ENCODE data around the gene CX3CR1. TPM values are rescaled to one million over a fixed set of nuclear protein-coding genes. Genes with fewer than 3 reads are reported as not detected.
A peak's percentile ranks its signal among the peaks of the same experiment; 100 is the strongest.

The CX3CR1 gene
- total RNA-seq, 4 donors from 2014 or later: 1.1 to 7.6 (median 2.1) TPM; not detected in 1

DNA sequence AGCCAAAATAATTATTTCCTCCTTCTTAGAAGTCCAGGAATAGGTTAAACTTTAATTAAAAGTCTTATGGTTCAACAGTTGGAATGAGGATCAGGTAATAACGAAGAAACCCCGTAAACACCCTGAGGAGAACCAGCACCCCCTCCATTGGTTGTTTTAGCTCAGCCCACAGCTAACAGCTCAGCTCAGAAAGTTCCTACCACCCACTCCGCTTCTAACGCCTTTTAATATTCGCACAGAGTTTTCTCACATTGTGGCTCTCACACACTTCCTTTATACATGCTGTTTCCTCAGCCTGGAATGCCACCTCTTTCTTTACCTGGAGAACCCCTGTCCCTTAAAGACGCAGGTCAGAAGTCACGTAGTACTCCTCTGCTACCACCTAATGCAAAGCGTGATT lies 17.0 kb downstream of the CX3CR1 start:
- Histone ChIP-seq H3K4me1 (no peaks in the 10 kb centered on the region), H3K27ac (no peak overlapping the region), H3K4me3 (no peak overlapping the region), H3K27me3 (no peaks in the 10 kb centered on the region), H3K36me3 (no peaks in the 10 kb centered on the region), H3K9me3 (no peaks in the 10 kb centered on the region)
- intact Hi-C loops (cut with DNase I; ENCODE audit: low total_unique reads): no loop called here
- no peak for DNase-seq
- TF ChIP-seq, protein P1, sequence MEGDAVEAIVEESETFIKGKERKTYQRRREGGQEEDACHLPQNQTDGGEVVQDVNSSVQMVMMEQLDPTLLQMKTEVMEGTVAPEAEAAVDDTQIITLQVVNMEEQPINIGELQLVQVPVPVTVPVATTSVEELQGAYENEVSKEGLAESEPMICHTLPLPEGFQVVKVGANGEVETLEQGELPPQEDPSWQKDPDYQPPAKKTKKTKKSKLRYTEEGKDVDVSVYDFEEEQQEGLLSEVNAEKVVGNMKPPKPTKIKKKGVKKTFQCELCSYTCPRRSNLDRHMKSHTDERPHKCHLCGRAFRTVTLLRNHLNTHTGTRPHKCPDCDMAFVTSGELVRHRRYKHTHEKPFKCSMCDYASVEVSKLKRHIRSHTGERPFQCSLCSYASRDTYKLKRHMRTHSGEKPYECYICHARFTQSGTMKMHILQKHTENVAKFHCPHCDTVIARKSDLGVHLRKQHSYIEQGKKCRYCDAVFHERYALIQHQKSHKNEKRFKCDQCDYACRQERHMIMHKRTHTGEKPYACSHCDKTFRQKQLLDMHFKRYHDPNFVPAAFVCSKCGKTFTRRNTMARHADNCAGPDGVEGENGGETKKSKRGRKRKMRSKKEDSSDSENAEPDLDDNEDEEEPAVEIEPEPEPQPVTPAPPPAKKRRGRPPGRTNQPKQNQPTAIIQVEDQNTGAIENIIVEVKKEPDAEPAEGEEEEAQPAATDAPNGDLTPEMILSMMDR (IDR thresholded peaks at IDR 0.05): no peak
- TF ChIP-seq POLR2A (IDR thresholded peaks at IDR 0.05): no peak

DNA sequence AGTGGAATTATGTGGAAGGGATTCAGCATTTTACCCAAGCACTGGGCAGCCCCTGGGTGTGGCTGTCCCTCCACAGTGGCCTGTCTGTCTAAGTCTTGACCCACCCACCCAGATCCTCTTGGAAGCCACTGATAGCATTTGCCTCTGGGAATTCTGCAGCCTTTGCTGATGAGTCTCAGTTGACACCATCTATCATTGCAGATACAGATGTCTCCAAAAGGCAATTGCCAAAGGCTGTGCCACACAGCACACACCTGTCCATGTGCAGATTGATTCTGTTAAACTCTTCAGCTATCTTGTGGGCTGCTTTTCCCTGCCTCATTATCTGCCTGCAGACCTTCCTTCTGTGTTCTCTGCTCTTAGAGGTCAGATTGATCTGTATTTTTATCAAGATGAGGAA lies 18.1 kb downstream of the CX3CR1 start:
- H3K36me3 ChIP-seq: no peaks in the 10 kb centered on the region
- H3K4me3 ChIP-seq: no peak overlapping the region
- H3K4me1 ChIP-seq: no peaks in the 10 kb centered on the region
- TF ChIP-seq POLR2A (IDR thresholded peaks at IDR 0.05): no peak
- TF ChIP-seq, protein P1 (IDR thresholded peaks at IDR 0.05): no peak
- no peaks in the 10 kb centered on the region for H3K9me3 ChIP-seq
- no peaks in the 10 kb centered on the region for H3K27me3 ChIP-seq
- H3K27ac ChIP-seq: no peak overlapping the region
- intact Hi-C loops (cut with DNase I; ENCODE audit: low total_unique reads): no loop called here
- no peak for DNase-seq

DNA sequence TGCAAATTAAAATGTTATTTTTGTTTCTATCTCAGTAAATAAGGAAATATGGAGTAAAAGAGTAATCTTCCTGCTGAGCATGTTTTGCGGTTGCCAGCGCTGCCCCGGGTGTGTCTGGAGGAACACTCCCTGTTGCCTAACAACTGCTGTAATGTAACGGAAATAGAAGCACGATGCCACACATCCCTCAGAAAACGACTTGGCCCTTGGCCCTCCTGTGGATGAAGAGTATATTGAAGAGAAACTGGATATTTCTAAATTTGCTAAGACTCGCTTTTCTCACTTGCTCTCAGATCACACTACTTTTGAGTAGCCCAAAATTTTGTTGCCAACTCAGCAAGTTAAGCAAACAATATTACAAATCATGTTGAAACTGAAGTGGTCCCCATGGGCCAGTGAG lies 18.9 kb downstream of the CX3CR1 start:
- Histone ChIP-seq H3K27me3 (no peaks in the 10 kb centered on the region), H3K27ac (peak overlapping the region in 1 of 2 donors; percentile 31), H3K9me3 (no peaks in the 10 kb centered on the region), H3K4me3 (no peak overlapping the region), H3K36me3 (no peaks in the 10 kb centered on the region), H3K4me1 (no peaks in the 10 kb centered on the region)
- DNase-seq: peak; percentile 73 to 87
- no peak for TF ChIP-seq POLR2A (IDR thresholded peaks at IDR 0.05)
- TF ChIP-seq, protein P1 (IDR thresholded peaks at IDR 0.05): peak; percentile 6 to 55 (median 48)
- intact Hi-C loops (cut with DNase I; ENCODE audit: low total_unique reads): no loop called here

DNA sequence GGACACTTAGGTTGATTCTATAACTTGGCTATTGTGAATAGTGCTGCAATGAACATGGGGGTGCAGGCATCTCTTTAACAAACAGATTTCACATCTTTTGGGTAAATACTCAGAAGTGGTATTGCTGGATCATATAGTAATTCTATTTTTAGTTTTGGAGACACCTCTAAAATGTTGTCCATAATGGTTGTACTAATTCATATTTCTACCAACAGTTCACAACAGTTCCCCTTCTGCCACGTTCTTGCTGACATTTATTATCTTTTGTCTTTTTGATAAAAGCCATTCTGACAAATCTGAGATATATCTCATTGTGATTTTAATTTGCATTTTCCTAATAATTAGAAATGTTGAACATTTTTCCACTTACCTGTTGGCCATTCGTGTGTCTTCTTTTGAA lies 19.5 kb downstream of the CX3CR1 start:
- intact Hi-C loops (cut with DNase I; ENCODE audit: low total_unique reads): no loop called here
- no peaks in the 10 kb centered on the region for H3K27me3 ChIP-seq
- no peaks in the 10 kb centered on the region for H3K36me3 ChIP-seq
- no peak overlapping the region for H3K4me3 ChIP-seq
- TF ChIP-seq, protein P1 (IDR thresholded peaks at IDR 0.05): no peak
- TF ChIP-seq POLR2A (IDR thresholded peaks at IDR 0.05): no peak
- H3K4me1 ChIP-seq: no peaks in the 10 kb centered on the region
- no peaks in the 10 kb centered on the region for H3K9me3 ChIP-seq
- H3K27ac ChIP-seq: peak overlapping the region in 1 of 2 donors; percentile 31
- DNase-seq: no peak

DNA sequence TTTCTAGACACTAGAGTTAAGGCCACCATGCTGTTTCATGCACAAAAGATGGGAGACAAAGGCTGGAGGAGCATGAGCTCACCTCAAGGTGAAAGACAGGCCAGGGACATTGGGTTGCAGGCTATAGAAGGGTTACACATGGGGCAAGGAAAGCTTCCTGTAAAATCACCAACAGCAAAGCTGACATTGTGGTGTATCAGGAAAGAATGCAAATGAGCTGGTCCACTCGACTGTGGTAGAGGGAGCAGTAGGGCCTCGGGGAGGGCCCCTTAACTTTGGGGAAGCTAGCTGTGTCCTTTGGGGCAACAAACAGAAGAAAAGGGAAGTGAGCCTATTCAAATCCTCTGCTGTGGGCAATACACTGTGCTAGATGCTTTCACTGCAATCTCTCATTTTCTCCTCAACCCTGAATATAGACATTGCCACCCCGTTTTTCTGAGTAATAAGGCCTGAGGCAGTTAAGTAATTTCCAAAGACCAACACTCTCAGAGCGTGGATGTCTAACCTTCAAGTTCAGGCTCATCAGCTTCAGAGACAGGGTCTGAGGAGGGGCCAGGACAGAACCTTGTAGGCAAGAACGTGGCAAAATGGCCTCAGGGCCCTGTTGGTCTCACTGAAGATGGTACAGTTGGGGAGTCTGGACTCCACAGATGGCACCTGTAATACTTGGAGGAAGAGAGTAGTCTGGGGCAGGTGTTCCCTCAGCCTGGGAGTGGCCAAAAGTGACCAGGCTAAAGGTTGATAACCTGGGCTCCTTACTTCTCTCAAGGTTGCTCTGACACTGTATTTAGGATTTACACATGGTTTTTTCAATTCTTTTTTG lies 24.1 kb downstream of the CX3CR1 start:
- DNase-seq: no peak
- H3K4me3 ChIP-seq: no peak overlapping the region
- TF ChIP-seq, protein P1 (IDR thresholded peaks at IDR 0.05): no peak
- TF ChIP-seq POLR2A (IDR thresholded peaks at IDR 0.05): no peak

More for the DNA sequence above, 24.1 kb downstream of the CX3CR1 start:
- Histone ChIP-seq H3K27me3 (no peaks in the 10 kb centered on the region), H3K9me3 (no peaks in the 10 kb centered on the region), H3K4me1 (peaks cover 0 to 3% of the 10 kb centered on the region in 2 donors), H3K27ac (peak overlapping the region in 1 of 2 donors; percentile 67), H3K36me3 (no peaks in the 10 kb centered on the region)
- intact Hi-C loops (cut with DNase I; ENCODE audit: low total_unique reads): no loop called here

All from uterus (tissue), 4 donors.